MM.1S (cell line): ENCODE results near the gene DCHS2.

ENCODE experiments used
- EZH2 ChIP-seq: fragments of 300-600 bp; sonication (generic); optimal IDR thresholded peaks from 2 replicates; pipeline ENCODE3; 2017; ENCODE audit warnings: low read depth, mild to moderate bottlenecking, antibody characterized with exemption, low read length, mixed read lengths
- EZH2phosphoT487 ChIP-seq: fragments of 300-600 bp; sonication (generic); IDR thresholded peaks from 2 replicates; pipeline ENCODE4 v1.6.1; 2018; ENCODE audit warnings: antibody characterized with exemption, low read length
- TF ChIP-seq, protein P1 (sequence below): fragments of 300-600 bp; sonication (generic); IDR thresholded peaks from 2 replicates; pipeline ENCODE4 v1.5.1; 2016; ENCODE audit warnings: antibody characterized with exemption, low read length, mixed read lengths

DNA sequence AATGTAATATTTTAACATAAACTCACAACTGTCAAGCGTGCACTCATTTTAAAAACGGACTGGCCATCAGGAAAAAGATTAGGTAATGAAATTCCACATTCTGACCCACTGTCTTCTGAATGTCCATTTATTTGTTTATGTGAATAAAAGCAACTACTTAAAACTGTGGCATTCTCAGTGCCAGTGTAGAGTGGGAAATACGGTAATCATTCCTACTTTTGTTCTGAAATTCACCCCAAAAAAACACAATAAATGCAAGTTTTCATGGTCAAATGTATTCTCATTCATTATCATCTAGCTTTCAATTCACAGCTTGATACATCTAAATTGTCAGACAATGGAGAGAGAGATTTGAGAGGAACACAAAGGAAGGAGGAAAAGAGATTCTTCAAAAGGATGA lies 260.9 kb downstream of the DCHS2 start:
- TF ChIP-seq, protein P1, sequence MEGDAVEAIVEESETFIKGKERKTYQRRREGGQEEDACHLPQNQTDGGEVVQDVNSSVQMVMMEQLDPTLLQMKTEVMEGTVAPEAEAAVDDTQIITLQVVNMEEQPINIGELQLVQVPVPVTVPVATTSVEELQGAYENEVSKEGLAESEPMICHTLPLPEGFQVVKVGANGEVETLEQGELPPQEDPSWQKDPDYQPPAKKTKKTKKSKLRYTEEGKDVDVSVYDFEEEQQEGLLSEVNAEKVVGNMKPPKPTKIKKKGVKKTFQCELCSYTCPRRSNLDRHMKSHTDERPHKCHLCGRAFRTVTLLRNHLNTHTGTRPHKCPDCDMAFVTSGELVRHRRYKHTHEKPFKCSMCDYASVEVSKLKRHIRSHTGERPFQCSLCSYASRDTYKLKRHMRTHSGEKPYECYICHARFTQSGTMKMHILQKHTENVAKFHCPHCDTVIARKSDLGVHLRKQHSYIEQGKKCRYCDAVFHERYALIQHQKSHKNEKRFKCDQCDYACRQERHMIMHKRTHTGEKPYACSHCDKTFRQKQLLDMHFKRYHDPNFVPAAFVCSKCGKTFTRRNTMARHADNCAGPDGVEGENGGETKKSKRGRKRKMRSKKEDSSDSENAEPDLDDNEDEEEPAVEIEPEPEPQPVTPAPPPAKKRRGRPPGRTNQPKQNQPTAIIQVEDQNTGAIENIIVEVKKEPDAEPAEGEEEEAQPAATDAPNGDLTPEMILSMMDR, result no peak
- TF ChIP-seq EZH2 (no peak), EZH2phosphoT487 (no peak)
